GM19452 (cell line): ENCODE results near the gene ABR.

ENCODE experiments used
- ATAC-seq: cut with Tn5 transposase; IDR thresholded peaks from one replicate; pipeline ENCODE4 v1.9.1; 2021; ENCODE audit not compliant: unreplicated experiment

The ABR gene

DNA sequence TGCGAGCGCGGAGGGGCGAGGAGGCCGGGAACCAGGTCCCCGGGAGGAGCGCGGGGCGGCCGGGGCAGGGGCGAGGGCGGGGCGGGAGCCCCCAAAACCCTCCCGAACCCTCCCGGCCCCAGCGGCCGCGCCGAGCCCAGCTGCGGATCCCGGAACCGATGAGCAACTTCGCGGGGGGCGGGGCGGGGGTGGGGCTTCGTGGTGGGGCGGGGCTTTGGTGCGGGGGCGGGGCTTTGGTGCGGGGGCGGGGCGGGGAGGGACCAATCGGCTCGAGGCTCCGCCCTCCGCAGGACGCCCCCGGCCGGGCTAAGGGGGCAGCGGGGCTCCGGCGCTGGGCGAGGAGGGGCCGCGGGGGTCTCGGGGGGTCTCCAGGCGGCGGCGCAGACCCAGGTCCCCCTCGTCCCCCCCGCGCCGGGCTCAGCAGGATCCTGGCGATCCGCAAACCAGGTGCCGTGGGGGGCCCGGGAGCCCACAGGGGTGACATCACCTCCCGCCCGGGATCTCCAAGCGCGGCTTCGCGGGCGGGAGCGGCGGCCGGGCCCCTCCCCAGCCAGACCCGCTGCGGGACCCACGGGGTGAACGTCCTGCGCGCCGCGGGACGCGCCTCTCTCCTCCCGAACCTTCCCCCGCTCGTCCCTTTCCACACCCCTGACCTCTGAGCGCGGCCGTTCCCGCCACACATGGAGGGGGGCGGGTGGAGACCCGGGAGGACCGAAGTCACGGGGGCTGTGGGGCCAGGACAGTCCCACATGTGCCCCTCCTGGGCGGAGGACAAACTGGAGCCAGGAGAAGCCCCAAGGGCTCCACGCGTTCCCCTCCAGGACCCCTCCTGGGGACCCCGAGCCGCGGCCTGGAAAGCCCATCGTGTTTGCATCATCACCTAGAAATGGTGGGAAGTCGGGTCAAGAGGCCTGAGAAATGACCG is at the start of gene ABR:
Gene ABR, minus strand, starts transcription at position 164 of the 925 bp plus-strand sequence. CDS start 254 bp downstream, outside the sequence.
- ATAC-seq = no peak

DNA sequence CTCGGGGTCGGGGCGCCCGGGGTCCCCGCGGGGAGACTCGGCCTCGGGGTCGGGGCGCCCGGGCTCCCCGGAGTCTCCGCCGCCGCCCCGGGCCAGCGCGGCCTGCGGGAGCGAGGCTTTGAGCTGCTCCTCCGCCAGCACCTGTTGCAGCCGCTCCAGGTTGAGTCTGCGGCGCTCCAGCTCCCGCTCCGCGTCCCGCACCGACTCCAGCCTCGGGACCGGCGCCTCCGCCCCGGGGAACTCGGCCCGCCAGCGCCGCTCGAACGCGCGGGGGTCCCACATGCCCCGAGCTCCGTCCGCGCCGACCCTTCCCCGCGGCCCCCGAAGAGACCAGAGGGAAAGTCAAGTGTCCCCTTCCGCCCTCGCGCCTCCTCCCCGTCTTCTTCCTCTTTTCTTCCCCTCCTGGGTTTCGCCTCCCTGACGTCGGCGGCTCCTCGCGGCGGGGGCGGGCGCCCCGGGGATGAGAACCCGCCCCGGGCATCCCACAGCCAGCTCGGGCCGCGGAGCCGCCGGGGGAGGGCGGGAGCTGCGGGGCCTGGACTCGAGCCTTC is 49.6 kb upstream of the ABR start:
- ATAC-seq = peak; percentile 48

DNA sequence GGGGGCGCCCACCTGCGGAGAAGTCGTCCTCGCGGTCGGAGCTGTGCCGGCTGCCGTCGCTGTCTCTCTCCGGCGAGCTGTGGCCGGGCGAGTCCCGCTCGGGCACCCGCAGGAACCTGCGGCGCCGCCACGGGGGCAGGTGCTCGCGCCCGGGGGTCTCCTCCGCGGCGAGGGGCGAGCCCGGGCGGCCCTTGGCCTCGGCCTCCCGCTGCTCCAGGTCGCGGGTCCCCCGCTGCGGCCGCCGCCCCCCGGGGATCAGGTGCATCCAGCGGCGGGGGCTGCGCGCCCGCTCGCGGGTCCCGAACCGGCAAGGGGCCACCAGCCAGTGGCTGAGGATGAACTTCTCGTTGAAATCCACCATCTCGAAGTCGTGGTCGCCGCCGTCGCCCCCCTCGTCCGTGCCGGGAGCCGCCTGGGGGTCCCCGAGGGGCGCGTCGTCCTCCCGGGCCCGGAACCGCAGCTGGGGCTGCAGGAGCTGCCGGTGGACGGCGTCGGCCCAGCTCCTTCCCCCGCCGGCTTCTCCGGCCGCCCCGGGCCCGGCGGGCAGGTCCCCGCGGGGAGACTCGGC is 49.1 kb upstream of the ABR start:
- ATAC-seq = no peak

DNA sequence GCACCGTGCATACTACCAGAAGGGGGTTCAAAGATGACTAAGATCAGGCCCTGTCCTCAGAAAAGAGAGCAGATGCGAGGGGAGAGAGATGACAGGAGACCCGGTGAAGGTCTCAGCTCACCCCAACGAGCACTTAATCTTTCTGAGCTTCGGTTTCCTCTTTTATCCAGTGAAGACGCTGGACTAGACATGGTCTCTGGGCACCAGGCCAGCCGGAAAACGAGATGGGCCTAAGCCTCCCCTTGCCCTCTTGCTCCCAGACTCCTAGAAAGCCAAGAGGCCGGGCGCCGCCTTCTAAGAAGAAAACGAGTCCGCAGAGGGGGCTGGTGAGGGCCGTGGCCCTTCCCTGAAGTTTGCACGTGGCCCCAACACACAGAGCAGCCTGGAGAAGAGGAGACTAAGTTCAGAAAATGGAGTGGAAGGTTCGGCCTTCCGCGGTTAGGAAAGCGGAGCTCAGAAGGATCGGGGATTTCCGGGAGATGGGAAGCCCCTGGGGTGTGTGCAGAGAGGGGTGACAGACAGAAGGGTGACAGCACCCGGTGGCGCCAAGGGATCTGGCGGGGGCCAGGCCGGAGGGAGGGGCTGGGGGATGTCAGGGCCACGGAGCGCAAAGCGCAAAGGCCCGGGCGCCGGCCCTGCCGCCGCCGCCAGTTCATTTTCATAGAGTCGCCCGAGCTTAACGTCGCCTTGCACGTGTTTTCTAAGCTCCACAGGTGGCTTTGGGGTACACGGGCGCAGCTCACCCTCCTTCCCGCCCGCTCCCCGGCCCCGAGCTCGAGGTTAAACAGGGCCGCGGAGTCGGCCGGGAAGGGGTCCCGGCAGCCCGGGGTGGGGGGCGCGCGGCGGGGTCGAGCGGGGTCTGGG is 48.4 kb upstream of the ABR start:
- no peak for ATAC-seq

DNA sequence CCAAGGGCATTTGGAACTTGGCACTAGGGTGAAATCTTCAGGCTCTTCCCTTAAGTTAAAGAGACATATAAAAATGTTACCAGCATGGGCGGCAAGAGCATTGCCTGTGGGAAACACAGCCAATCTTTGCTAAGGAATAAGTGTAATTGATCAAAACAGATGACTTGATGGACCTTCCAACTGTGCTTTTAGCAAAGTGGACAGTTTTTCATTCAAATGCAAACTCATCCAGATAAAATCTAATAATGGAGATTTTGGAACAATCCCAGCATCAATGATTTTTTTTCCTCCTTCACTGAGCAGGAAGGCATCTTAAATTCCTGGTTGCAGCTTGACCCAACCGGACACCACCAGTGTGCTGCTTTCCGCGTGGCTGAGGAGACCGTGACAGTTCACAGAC is 47.6 kb upstream of the ABR start:
- ATAC-seq = no peak

DNA sequence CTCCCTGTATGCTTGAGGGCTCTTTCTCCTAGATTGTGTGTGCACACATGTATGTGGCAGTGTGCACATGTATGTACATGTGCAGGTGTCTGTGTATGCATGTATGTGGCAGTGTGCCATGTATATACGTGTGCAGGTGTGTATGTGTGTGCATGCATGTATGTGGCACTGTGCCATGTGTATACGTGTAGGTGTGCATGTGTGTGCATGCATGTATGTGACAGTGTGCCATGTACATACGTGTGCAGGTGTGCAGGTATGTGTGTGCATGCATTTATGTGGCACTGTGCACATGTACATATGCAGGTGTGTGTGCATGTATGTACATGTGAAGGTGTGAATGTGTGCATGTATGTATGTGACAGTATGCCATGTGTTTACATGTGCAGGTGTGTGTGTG is 46.5 kb upstream of the ABR start:
- no peak for ATAC-seq

DNA sequence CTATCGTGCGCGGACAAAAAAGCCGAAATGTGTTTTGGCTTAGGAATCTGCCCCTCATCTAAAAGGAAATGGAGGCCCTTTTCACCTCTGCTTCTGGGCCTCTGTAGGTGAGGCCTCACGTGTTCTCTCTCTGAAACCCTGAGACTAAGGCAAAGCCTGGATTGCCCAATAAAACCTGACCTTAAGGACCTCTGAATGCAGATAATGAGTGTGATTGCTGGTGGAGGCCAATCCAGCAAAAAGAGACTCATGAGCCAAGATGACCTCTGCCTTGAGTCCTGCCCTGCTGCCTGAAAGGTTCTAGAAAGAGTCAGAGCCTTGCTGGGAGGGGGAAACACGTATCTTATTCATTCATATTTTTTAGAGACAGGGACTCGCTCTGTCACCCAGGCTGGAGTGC is 44.5 kb upstream of the ABR start:
- ATAC-seq = no peak

DNA sequence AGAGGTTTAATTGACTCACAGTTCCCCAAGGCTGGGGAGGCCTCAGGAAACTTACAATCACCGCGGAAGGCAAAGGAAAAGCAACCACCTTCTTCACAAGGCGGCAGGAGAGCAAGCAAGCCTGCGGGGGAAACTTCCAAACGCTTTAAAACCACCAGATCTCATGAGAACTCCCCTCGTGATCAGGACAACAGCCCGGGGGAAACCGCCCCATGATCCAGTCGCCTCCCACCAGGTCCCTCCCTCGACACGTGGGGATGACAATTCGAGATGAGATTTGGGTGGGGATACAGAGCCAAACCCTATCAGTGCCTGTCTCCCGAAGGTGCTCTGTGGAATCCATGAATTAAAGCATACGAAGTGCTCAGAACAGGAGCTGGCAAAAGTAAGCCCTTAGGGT is 43.9 kb upstream of the ABR start:
- ATAC-seq = no peak

DNA sequence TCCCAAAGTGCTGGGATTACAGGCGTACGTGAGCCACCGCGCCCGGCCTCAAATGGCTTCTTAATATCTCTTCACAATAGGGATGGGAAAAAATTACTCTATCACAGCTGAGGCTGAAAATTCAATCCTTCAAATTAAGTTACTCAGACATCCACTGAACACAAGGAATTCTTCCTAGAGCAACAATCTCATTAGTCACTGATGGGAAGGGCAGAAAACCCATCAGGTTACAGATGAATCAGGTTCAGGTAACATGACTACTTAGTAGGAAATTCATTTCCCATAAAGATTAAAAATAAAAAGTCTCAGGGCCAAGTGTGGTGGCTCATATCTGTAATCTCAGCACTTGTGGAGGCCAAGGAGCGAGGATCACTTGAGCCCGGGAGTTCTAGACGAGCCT is 42.5 kb upstream of the ABR start:
- no peak for ATAC-seq

DNA sequence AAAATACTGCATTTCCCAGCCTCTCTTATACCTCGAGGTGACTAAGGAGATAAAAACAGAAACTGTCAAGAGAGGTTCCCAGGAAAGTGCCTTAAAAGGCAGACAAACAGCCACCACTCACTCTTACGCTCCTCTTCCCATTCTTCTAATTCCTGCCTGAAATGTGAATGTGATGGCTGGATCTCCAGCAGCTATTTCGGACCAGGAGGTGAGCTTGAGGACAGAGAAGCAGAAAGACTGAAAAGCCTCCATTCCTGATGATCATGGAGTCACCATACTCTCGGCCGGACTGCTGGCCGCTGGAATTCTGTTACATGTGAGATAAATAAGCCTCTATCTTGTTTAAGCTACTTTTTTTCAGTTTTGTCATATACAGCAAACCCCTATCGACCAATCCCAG is 41.4 kb upstream of the ABR start:
- ATAC-seq = no peak

DNA sequence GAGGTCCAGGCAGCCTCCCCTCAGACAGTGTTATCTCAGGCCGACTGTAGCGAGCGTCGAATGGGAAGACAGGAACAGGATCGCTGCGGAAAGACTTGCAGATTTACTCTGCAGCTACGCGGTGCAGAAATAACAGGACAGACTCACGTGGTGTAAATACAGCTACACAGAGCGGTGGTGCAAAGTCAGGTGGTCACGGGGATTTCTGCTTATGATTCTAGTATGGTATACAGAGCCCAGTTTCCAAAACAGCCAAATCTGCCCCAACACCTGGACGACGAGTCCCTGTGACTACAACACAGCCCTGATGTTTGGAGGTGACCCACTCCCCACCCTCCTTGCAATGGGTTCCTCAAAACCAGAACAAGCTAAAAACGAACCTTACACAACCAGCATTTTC is 40.6 kb upstream of the ABR start:
- ATAC-seq = no peak

DNA sequence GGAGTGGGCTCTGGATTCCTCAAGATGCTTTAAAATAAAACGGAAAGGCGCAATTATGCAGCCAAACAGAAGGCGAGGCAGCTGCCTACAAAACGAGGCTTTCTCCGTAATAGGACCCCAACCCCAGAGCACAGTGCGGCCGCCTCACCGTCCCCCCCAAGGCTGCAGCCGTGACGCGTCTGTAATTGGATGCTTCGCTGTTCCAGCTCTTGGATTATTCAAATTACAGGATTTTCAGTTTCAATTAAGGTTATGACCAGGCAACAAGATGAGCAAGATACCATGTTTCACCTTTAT is 37.3 kb upstream of the ABR start:
- ATAC-seq = no peak

DNA sequence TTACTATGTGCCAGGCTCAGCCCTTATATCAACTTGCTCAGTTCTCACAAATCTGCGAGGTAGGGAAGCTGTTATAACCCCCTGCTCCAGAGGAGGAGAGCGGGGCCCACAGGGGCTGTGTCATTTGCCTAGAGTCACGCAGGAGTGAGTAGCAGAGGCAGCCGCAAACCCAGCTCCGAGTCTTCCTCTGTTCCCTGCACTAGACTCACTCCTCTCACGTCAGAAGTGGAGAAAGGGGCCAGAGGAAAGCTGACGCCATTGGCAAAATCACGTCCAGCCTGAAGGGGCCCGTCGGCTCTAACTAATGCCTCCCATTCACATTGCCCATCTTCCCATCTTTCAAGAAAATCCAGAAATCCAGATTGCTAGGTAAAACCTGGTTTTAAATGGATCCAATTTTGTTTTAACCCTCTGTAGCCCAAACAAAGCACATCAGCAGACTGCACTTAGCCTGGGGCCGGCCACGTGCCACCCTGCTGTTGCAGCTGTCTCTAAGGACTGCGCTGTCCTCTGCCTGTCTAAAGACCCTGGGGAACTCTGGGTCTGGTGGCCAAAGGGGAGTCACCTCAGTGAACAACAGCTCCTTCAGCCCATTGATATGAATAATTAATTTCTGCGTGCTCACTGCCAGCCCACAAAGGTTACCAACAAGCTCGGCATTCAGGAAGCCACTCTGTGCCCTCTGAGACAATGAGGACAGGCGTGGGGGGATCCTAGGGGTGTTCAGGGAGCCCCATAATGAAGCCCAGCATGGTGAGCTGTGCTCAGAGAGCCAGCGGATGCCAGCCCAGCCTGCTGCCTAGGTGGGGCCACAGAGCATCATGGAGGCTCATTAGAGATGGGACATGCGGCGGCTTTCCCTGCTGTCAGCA is 36.7 kb upstream of the ABR start:
- no peak for ATAC-seq

DNA sequence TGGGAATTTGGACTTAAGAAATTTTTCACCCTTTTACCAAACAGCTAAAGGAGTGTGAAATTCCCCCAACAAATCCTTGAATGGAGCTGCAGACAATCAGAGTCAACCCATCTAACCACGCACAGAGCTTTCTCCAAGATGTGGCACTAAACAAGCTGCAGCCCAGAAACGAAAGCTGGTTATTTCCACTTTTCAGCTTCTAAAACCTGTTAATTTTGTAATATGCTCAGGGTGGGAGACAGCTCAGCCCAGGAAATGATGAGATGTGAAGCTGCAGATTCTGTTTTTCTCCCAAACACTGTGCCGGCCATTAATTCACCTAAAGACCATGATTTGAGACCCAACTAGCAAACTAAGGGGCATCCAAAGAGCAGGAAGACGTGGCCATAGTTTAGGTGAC is 33.2 kb upstream of the ABR start:
- ATAC-seq = no peak

DNA sequence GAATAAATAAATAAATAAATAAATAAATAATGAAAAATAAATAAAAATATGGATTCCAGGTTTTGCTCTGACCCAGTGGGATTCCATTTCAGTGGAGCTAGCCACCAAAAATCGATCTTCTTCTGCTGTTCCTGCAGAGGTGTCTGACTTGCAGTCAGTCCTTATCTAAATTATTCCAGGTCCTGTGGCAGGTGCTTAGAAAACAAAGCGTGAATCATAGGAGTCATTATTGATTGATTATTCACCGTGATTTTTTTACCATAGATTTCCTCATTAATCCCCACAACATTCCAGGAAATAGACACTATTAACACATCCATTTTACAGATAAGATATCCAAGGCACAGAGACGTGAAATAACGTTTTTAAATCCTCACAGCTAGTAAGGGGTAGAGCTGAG is 31.5 kb upstream of the ABR start:
- no peak for ATAC-seq

DNA sequence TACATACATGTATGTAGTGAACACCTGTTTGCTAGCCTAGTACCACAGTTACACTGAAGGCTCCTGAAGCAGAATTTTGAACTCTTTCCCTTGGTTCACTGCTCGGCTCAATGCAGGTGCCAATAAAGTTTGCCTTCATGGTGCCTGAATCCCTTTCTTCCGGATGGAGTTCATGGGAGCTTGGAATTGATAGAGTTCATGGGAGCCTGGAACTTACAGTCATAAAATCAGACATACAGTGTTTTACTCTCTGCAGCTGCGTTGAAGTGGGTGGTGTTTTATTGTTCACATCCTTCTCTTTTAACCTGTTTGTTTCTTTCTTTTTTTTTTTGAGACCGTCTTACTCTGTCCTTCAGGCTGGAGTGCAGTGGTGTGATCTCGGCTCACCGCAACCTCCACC is 29.2 kb upstream of the ABR start:
- no peak for ATAC-seq

DNA sequence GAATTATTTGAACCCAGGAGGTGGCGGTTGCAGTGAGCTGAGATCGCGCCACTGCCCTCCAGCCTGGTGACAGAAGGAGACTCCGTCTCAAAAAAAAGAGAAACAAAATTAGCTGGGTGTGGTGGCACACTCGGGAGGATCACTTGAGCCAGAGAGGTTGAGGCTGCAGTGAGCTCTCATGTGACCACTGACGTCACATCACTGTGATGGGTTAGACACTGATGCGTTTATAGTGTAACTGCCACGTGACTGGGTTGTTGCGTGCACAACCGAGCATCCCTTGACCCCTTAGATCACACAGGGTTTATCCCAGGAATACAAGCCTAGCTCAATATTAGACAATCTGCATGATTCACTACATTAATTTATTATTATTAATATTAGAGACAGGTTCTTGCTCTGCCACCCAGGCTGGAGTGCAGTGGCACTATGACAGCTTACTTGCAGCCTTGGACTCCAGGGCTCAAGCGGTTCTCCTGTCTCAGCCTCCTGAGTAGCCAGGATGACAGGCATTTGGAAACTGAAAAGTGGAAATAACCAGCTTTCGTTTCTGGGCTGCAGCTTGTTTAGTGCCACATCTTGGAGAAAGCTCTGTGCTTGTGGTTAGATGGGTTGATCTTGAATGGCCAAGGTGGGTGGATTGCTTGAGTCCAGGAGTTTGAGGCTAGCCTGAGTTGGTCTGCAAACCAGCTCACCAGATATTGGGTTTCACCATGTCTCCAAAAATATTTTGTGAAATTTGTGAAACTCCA is 26.4 kb upstream of the ABR start:
- ATAC-seq = no peak

DNA sequence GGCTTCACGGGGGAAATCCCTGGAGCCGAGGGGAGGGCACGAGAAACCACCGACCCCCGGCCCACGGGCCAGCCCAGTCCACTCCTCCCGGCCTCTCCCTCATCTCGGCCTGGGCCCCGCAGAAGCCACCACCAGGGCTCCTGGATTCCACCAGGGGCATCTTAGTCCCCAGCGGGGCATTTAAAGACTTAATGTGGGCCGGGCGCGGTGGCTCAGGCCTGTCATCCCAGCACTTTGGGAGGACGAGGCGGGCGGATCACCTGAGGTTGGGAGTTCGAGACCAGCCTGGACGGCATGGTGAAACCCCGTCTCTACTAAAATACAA is 24.1 kb upstream of the ABR start:
- no peak for ATAC-seq

DNA sequence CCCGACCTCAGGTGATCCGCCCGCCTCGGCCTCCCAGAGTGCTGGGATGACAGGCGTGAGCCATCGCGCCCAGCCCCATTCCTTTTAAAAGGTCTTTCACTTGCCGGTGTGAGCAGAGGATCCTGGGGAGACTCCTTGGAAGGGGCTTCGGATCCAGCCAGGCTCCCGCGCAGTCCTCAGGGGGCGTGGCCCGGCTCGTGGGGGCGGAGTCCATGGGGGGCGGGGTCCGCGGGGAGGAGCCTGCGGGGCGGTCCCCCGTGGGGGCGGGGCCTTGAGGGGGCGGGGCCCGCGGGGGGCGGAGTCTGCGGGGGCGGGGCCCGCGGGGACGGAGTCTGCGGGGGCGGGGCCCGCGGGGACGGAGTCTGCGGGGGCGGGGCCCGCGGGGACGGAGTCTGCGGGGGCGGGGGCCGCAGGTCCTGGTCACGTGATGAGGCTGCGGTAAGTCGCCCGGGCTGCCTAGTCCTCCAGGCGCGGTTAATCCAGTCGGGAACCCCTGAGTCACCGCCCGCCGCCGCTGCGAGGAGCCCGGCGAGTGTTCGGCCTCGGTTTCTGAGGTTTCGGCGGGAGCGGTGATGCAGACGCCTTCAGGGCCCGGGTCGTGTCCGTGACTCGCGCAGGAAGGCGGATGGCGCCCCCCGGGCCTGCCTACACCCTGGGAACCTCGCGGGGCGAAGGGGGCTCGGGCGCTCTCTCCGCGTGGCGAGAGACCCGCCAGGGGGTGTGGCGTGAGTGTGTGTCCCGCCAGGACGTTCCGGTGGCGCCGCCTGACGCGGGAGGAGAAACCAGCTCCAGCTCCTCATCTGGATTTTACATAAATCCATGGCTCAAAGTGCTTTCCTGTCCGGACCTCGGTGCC is 23.6 kb upstream of the ABR start:
- no peak for ATAC-seq
